Heart right ventricle (tissue), 16 donors: Measurements from ENCODE around the gene HDAC5. TPM values are rescaled to one million over a fixed set of nuclear protein-coding genes. Genes with fewer than 3 reads are reported as not detected.
"Not testable (repeated sequence)": the region's sequence is repeated elsewhere in the genome, so short reads cannot be mapped to it uniquely, and the experiment has no call there.

Source experiments
- ATAC-seq, 8 donors: fragments of 200-7000 bp; cut with Tn5 transposase; one replicate each; pipeline ENCODE4 v1.9.1; 2020; ENCODE audit warnings: mild to moderate bottlenecking in 8 of 8, moderate library complexity in 8 of 8, moderate number of reproducible peaks in 1 of 8
- DNase-seq, 2 donors: peaks; one replicate each; pipeline ENCODE4 v3.0.0-alpha.2; 2020
- H3K27ac ChIP-seq, 10 donors: fragments of 200-600 bp; sonication (generic) in 2 of 10; one replicate each; pipeline versions ENCODE4 v1.5.0 to v1.8.0; 2020 to 2022; ENCODE audit warnings: mild to moderate bottlenecking in 3 of 10
- H3K27me3 ChIP-seq, 7 donors: fragments of 200-600 bp; one replicate each; pipeline ENCODE4 v1.8.0; 2021 to 2022; ENCODE audit warnings: mild to moderate bottlenecking in 2 of 7
- H3K36me3 ChIP-seq, 9 donors: fragments of 200-600 bp; sonication (generic) in 1 of 9; one replicate each; pipeline versions ENCODE4 v1.5.0 to v1.8.0; 2020 to 2022; ENCODE audit warnings: mild to moderate bottlenecking in 2 of 9
- H3K4me1 ChIP-seq, 9 donors: fragments of 200-600 bp; sonication (generic) in 1 of 9; one replicate each; pipeline versions ENCODE4 v1.5.0 to v1.8.0; 2020 to 2022; ENCODE audit warnings: mild to moderate bottlenecking in 4 of 9
- H3K4me3 ChIP-seq, 10 donors: fragments of 200-600 bp; sonication (generic) in 2 of 10; one replicate each; pipeline versions ENCODE4 v1.5.0 to v1.8.0; 2020 to 2022; ENCODE audit warnings: mild to moderate bottlenecking in 7 of 10, moderate library complexity in 2 of 10
- H3K9me3 ChIP-seq, 11 donors: fragments of 200-600 bp in 10 of 11; sonication (generic) in 2 of 11; one replicate each; pipeline versions ENCODE4 v1.5.0 to v1.8.0; 2013 to 2022; ENCODE audit warnings: mild to moderate bottlenecking in 2 of 11, control low read depth in 1 of 11, moderate library complexity in 1 of 11
- WGBS, 2 donors: extraction: QIAGEN DNeasy Blood & Tissue Kit; methylation state at CpG; one replicate each; pipeline ENCODE4 v1.1.7; 2013; ENCODE audit warnings: inconsistent platforms in 1 of 2; 5-methylcytosine and 5-hydroxymethylcytosine counted together
- intact Hi-C, 10 donors: fragments of 100-400 bp; cut with DNase I; formaldehyde crosslinking; loops; one replicate each; pipeline versions ENCODE4 v1.11.1 to v1.14.2; 2022
- polyA plus RNA-seq, 2 donors: library from polyadenylated mRNA; stranded (reverse); fragments of 200-250 nt; gene quantifications; one replicate each; pipeline ENCODE4 v1.2.3, GENCODE V29; 2013
- total RNA-seq, 10 donors: library from RNA; stranded (reverse); fragmentation: NEBNext Ultra II Directional in 3 of 10; extraction: Animal tissue kit (Norgen Biotek cat#: 25700) in 3 of 10; gene quantifications; one replicate each; pipeline versions ENCODE4 v1.2.1 to v1.2.4, GENCODE V29; 2021 to 2023
- TF ChIP-seq, protein P1 (sequence below), 9 donors: fragments of 200-600 bp; sonication (generic) in 2 of 9; IDR thresholded peaks; one replicate each; pipeline versions ENCODE4 v1.5.0 to v1.8.0; 2021 to 2022; ENCODE audit warnings: antibody characterized with exemption in 9 of 9, mild to moderate bottlenecking in 5 of 9, moderate library complexity in 1 of 9
- donor health status: Arrhythmogenic right ventricular cardiomyopathy.
- donor health status: ischemic (EF 13 %, LVEDD 7.1; RV severe dilation, severe dysfunction).
- donor health status: healthy with polysubstance abuse.
- donor health status: DM: no; HTN: yes; CAD: no.
- donor health status: DM: no; HTN: no; CAD: no.
- donor health status: ischemic (EF 25% LVEDD 6.9; RV normal size, moderate dysfunction).
- donor health status: ischemic (EF 25% LVEDD 5.7; RV mildly dilated, moderate dysfunction).
- donor health status: healthy.
- donor health status: DM: yes; HTN: yes; CAD: no.
- donor health status: Ischemic cardiomyopathy.
- donor health status: ischemic (EF 35%, LVEDD 5.7; RV mildly dilated, moderate dysfunction).
- donor health status: nonischemic (EF 11% LVEDD 7.7; RV severe dilation, severe dysfunction).
- donor health status: DM: yes; HTN: yes; CAD: no.
- donor health status: PGD.
- donor health status: ischemic (EF 29% LVEDD 5.4; RV normal size, mild dysfunction).
- donor health status: nonischemic (EF 23%, LVEDD 6.1; RV moderate dilation, normal function).

HDAC5 gene
- total and polyA plus RNA-seq, 12 donors = 55.2 to 85.4 (median 65.5) TPM

DNA sequence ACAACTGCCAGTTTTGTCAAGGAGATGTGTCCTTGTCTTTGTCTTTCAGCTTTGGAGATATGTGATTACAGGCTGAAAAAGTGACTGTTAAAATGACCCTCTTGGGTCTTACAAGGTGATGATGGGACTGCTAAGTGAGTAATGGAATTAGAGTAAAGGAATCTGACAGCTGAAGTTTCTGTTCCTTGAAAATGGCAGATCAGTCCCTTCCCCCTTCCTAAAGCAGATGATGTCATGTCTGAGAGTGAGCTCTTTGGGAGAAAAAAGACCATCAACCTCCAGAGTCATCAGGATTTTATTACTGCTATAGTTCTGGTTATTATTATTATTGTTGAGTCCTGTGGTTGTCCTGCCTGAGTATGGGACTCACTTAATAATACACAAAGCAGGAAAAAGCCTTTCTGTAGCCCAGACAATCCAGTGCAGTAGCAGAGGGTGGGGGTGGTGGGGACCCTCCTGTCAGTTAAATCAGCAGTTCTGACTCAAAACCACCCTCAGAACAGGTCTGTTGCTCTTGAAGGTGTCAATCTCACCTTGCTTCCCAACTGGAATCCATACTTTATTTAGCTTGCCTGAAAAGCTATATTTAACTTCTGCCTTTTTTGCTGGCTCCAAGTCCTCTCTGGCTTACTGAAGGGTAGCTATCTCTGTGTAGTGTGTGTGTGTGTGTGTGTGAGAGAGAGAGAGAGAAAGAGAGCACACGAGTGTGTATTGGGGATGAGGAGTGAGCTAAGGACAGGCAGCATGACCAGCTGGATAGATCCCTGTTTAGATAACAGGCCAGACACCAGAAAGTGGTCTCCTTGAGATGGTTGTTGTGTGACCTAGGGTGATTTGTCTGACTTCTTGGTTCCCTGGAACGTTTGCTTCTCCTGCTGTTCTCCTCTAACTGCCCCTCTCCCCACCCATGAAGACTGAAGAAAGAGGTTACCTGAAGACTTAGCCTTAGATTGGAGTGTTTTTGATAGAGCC, 23.2 kb upstream of the HDAC5 start:
- TF ChIP-seq, protein P1, sequence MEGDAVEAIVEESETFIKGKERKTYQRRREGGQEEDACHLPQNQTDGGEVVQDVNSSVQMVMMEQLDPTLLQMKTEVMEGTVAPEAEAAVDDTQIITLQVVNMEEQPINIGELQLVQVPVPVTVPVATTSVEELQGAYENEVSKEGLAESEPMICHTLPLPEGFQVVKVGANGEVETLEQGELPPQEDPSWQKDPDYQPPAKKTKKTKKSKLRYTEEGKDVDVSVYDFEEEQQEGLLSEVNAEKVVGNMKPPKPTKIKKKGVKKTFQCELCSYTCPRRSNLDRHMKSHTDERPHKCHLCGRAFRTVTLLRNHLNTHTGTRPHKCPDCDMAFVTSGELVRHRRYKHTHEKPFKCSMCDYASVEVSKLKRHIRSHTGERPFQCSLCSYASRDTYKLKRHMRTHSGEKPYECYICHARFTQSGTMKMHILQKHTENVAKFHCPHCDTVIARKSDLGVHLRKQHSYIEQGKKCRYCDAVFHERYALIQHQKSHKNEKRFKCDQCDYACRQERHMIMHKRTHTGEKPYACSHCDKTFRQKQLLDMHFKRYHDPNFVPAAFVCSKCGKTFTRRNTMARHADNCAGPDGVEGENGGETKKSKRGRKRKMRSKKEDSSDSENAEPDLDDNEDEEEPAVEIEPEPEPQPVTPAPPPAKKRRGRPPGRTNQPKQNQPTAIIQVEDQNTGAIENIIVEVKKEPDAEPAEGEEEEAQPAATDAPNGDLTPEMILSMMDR (IDR thresholded peaks at IDR 0.05) = no peak
- Histone ChIP-seq H3K36me3 (no peaks in the 10 kb centered on the region), H3K27me3 (no peaks in the 10 kb centered on the region), H3K4me1 (peaks cover 0 to 55% (median 19%) of the 10 kb centered on the region in 9 donors), H3K4me3 (no peak overlapping the region), H3K9me3 (no peaks in the 10 kb centered on the region), H3K27ac (peak overlapping the region; percentile 32 to 86 (median 78))
- intact Hi-C loops = no loop called here
- 15 to 38% methylated on average over 2 of the region's 2 CpGs for WGBS, 2 donors
- DNase-seq (peak in 1 of 2 donors; percentile 34), ATAC-seq (peak; percentile 47 to 84 (median 78))

DNA sequence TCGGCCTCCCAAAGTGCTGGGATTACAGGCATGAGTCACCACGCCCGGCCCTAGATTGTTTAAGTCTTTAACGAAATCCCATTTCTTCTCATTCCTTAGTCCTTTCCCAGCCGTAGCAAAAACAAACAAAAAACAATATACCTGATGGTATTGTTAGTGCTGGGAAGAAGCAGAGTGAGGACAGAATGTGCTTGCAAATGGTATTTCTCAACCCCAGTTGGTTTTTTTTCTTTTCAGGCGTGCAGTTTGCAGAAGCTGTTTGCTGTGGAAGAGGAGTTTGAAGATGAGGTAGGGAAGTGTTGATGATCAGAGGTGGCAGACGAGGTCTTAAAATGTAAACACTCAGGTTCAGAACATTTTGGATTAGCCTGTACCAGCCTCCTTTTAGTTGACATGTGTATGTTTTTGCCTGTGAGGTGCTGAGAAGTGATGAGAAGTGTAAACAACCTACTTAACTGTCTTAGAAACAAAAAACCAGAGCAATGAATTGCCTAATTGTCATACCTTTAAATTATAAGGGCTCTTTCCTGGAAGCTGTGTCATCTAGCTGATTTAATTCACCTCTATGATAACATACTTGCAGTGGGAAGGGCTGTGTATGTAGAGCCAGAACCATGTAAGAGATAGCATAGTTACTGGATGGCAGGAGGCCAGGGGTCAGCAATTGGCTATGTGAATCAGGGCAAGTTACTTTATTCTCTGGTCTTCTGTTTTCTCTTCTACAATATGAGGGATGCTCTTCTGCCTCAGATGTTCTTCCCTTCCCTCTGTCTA, 21.7 kb upstream of the HDAC5 start:
- Histone ChIP-seq H3K36me3 (no peaks in the 10 kb centered on the region), H3K27me3 (no peaks in the 10 kb centered on the region), H3K9me3 (no peaks in the 10 kb centered on the region), H3K27ac (peak overlapping the region in 9 of 10 donors; percentile 37 to 86 (median 79)), H3K4me3 (no peak overlapping the region), H3K4me1 (peaks cover 0 to 55% (median 21%) of the 10 kb centered on the region in 9 donors)
- ATAC-seq (peak in 2 of 8 donors; percentile 38 to 44), DNase-seq (peak in 1 of 2 donors; percentile 30)
- TF ChIP-seq, protein P1 (IDR thresholded peaks at IDR 0.05) = no peak
- WGBS, 2 donors = 74 to 79% methylated on average over 7 of the region's 7 CpGs
- intact Hi-C loops = loop anchor here in 4 of 10 donors (5.0 kb wide), 3 partner anchors 52 to 202 kb away; partner anchors contain the start of genes ATXN7L3 (in 1 of the 4) and GRN (in 1 of the 4)

DNA sequence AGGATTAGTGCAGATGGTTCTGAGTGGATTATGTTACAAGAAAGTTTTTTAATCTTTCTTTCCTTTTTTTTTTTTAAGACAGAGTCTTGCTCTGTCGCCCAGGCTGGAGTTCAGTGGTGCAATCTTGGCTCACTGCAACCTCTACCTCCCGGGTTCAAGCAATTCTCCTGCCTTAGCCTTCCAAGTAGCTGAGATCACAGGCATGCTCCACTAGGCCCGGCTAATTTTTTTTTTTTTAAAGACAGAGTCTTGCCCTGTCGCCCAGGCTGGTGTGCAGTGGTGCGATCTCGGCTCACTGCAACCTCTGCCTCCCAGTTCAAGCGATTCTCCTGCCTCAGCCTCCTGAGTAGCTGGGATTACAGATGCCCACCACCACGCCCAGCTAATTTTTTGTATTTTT, 20.5 kb upstream of the HDAC5 start:
- peaks cover 0 to 55% (median 21%) of the 10 kb centered on the region in 9 donors for H3K4me1 ChIP-seq
- H3K9me3 ChIP-seq, DNase-seq, ATAC-seq, H3K4me3 ChIP-seq, H3K27me3 ChIP-seq, H3K36me3 ChIP-seq: not testable (repeated sequence)
- peak overlapping the region in 1 of 10 donors; percentile 76 for H3K27ac ChIP-seq
- 90 to 91% methylated on average over 8 of the region's 8 CpGs for WGBS, 2 donors
- intact Hi-C loops = loop anchor here in 4 of 10 donors (2.0 to 5.0 kb wide), 4 partner anchors 21 to 203 kb away; partner anchors contain the start of genes ATXN7L3 (in 1 of the 4), GRN (in 1 of the 4) and HDAC5 (in 1 of the 4)

DNA sequence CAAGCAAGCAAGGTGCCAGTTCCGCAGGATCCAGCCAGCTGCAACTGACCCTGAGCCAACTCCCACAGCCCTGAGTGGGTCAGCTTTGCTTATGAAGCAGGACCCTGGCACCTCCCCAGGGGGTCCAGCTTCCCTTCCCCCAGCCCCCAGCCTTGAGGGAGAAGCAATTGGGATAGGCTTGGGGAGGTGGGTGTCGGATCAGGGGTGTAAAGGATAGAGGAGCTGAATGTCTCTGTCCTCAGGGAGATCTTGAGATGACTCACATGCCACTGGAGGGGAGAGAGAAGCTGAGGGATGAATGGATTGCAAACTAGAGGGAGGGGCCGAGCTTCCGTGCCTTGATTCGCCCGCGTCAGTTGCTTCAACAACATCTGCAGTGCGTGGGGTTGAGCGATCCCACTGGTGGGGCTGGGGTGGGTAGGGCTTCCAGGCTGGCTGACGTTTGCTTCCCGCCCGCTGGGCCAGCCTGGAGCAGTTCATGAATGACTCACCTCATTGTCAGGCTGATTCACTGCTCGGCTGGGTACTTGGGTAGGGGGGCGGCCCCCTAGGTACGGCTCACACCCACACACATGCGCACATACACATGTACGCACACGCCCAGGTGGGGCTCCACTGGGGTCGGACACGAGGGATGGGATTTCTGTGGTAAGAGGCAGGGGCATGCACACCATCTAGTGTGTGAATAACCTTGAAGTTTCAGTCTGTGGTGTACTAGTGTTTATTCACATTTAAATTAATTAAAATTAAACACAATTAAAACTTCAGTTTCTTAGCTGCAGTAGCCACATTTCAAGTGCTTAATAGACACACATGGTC, 14.7 kb upstream of the HDAC5 start:
- intact Hi-C loops = loop anchor here in 3 of 10 donors (10.0 kb wide), 1 partner anchor 193 kb away; the partner anchor contains the start of gene PPY (in 3 of the 3)
- DNase-seq (peak; percentile 69 to 70), ATAC-seq (peak; percentile 41 to 91 (median 76))
- H3K27me3 ChIP-seq = peaks cover 0 to 8% (median 0%) of the 10 kb centered on the region in 7 donors
- 11 to 16% methylated on average over 20 of the region's 20 CpGs for WGBS, 2 donors
- peaks cover 0 to 30% (median 11%) of the 10 kb centered on the region in 9 donors for H3K4me1 ChIP-seq
- H3K36me3 ChIP-seq = no peaks in the 10 kb centered on the region
- TF ChIP-seq, protein P1 (IDR thresholded peaks at IDR 0.05) = no peak
- peak overlapping the region in 2 of 10 donors; percentile 29 to 49 for H3K27ac ChIP-seq
- H3K4me3 ChIP-seq = peak overlapping the region in 2 of 10 donors; percentile 0 to 5
- H3K9me3 ChIP-seq = no peaks in the 10 kb centered on the region
